Hematopoietic multipotent progenitor cell treated with erythropoietin and hydrocortisone succinate and interleukin-3 and kit ligand, for 15 days (in vitro differentiated cells): ENCODE results near the gene FGR.
"Not testable (repeated sequence)": the region's sequence is repeated elsewhere in the genome, so short reads cannot be mapped to it uniquely, and the experiment has no call there.

Experiments
- DNase-seq: peaks from one replicate; pipeline ENCODE4 v3.0.0-alpha.2; 2015; ENCODE audit warnings: low spot score

Gene FGR

GRCh38 chr1:27634985-27635367 lies at the start of gene FGR:
Gene FGR, minus strand, starts transcription at chr1:27635185. Its CDS starts 11,269 bp downstream, at chr1:27623916.
- DNase-seq, result no peak

- no peak for DNase-seq
Observed at GRCh38 chr1:27684176-27684575, 49.2 kb upstream of the FGR start.

GRCh38 chr1:27682351-27682944 lies 47.5 kb upstream of the FGR start:
- no peak for DNase-seq

GRCh38 chr1:27681580-27681979 lies 46.6 kb upstream of the FGR start:
- DNase-seq, result not testable (repeated sequence)

- DNase-seq, result not testable (repeated sequence)
Observed at GRCh38 chr1:27680225-27680791, 45.3 kb upstream of the FGR start.

- DNase-seq, result no peak
Observed at GRCh38 chr1:27678747-27679146, 43.8 kb upstream of the FGR start.

- no peak for DNase-seq
Observed at GRCh38 chr1:27676410-27676809, 41.4 kb upstream of the FGR start.

GRCh38 chr1:27672750-27673112 lies 37.7 kb upstream of the FGR start:
- DNase-seq, result no peak

- DNase-seq, result peak; percentile 87
Observed at GRCh38 chr1:27671964-27672749, 37.2 kb upstream of the FGR start, which contains the start of gene IFI6. Gene IFI6, minus strand, starts transcription at chr1:27672192. Its CDS starts 2,878 bp downstream, at chr1:27669314.

- no peak for DNase-seq
Observed at GRCh38 chr1:27669876-27670275, 34.9 kb upstream of the FGR start.

GRCh38 chr1:27668808-27669723 lies 34.1 kb upstream of the FGR start:
- DNase-seq, result peak; percentile 73

GRCh38 chr1:27668121-27668807 lies 33.3 kb upstream of the FGR start:
- no peak for DNase-seq

- peak; percentile 54 for DNase-seq
Observed at GRCh38 chr1:27666791-27667254, 31.8 kb upstream of the FGR start.

- no peak for DNase-seq
Observed at GRCh38 chr1:27666294-27666693, 31.3 kb upstream of the FGR start.

- no peak for DNase-seq
Observed at GRCh38 chr1:27665016-27665651, 30.1 kb upstream of the FGR start.

GRCh38 chr1:27664291-27664690 lies 29.3 kb upstream of the FGR start:
- no peak for DNase-seq

GRCh38 chr1:27662707-27663393 lies 27.9 kb upstream of the FGR start:
- DNase-seq, result peak; percentile 86

- no peak for DNase-seq
Observed at GRCh38 chr1:27662261-27662660, 27.3 kb upstream of the FGR start.

GRCh38 chr1:27661412-27662075 lies 26.6 kb upstream of the FGR start:
- no peak for DNase-seq

- DNase-seq, result no peak
Observed at GRCh38 chr1:27660300-27660835, 25.4 kb upstream of the FGR start.
